Measurements from ENCODE around the gene ZFAND5. TPM values are rescaled to one million over a fixed set of nuclear protein-coding genes. Genes with fewer than 3 reads are reported as not detected.

The ZFAND5 gene
- polyA plus RNA-seq (ENCODE audit: insufficient read length in 10 of 10): 100 to 1,000 TPM; 123 to 168 (median 148) TPM
- long read RNA-seq, donor 1, transcript ZFAND5-205 (7 exons, 2,785 nt): major isoform, 13 of 25 reads
- long read RNA-seq, donor 1, partial matches to known transcripts: 5 of 25 reads
- long read RNA-seq, donor 1, other reads (novel, unspliced or antisense): 0 of 25 reads
- long read RNA-seq, donor 2, transcript ZFAND5-205 (7 exons, 2,785 nt): minor isoform, 8 of 18 reads
- long read RNA-seq, donor 2, transcript ZFAND5-204 (6 exons, 2,686 nt): major isoform, 10 of 18 reads
- long read RNA-seq, donor 2, partial matches to known transcripts: 0 of 18 reads
- long read RNA-seq, donor 2, other reads (novel, unspliced or antisense): 0 of 18 reads
- long read RNA-seq, donor 3: 0 reads
- long read RNA-seq, donor 4, transcript ZFAND5-205 (7 exons, 2,785 nt): major isoform, 10 of 14 reads
- long read RNA-seq, donor 4, partial matches to known transcripts: 0 of 14 reads
- long read RNA-seq, donor 4, other reads (novel, unspliced or antisense): 0 of 14 reads
- long read RNA-seq, donor 5, transcript ZFAND5-204 (6 exons, 2,686 nt): minor isoform, 8 of 39 reads
- long read RNA-seq, donor 5, transcript ZFAND5-205 (7 exons, 2,785 nt): major isoform, 19 of 39 reads
- long read RNA-seq, donor 5, partial matches to known transcripts: 8 of 39 reads
- long read RNA-seq, donor 5, other reads (novel, unspliced or antisense): 0 of 39 reads
- long read RNA-seq, donor 6, transcript ZFAND5-205 (7 exons, 2,785 nt): major isoform, 9 of 21 reads
- long read RNA-seq, donor 6, transcript ZFAND5-204 (6 exons, 2,686 nt): minor isoform, 7 of 21 reads
- long read RNA-seq, donor 6, partial matches to known transcripts: 0 of 21 reads
- long read RNA-seq, donor 6, other reads (novel, unspliced or antisense): 0 of 21 reads
- long read RNA-seq, donor 7, transcript ZFAND5-205 (7 exons, 2,785 nt): major isoform, 9 of 17 reads
- long read RNA-seq, donor 7, transcript ZFAND5-206 (4 exons, 553 nt): minor isoform, 5 of 17 reads
- long read RNA-seq, donor 7, partial matches to known transcripts: 0 of 17 reads
- long read RNA-seq, donor 7, other reads (novel, unspliced or antisense): 0 of 17 reads
- long read RNA-seq, donor 8, transcript ZFAND5-204 (6 exons, 2,686 nt): major isoform, 12 of 19 reads
- long read RNA-seq, donor 8, partial matches to known transcripts: 0 of 19 reads
- long read RNA-seq, donor 8, other reads (novel, unspliced or antisense): 0 of 19 reads
- long read RNA-seq, donor 9, partial matches to known transcripts: 0 of 3 reads
- long read RNA-seq, donor 9, other reads (novel, unspliced or antisense): 0 of 3 reads

- peak; percentile 96 to 99 (median 99) for DNase-seq
Observed at GRCh38 chr9:72364679-72365524, at the start of gene ZFAND5. Gene ZFAND5 (minus strand): TSS chr9:72365208. CDS start chr9:72360778, 4,430 bp downstream.

DNA sequence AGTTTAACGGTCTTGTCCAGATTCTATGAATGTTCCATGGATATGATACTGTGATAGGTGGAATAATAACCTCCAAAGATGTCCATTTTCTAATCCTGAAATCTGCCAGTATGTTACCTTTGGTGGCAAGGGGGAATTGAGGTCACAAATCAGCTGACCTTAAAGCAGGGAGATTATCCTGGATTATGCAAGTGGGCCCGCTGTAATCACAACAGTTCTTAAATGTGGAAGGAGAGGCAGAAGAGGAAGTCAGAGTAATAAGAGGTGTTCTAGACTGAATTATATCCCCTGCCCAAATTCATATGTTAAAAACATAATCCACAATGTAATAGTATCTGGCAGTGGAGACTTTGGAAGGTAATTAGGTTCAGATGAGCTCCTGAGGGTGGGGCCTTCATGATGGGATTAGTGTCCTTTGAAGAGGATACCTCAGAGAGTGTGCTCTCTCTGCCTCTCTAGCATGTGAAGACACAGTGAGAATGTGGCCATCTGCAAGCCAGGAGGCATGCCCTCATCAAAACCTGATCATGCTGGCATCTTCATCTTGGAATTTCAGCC is 47.6 kb upstream of the ZFAND5 start:
- no peak for DNase-seq

GRCh38 chr9:72410214-72410613 is 45.2 kb upstream of the ZFAND5 start:
- no peak for DNase-seq

- DNase-seq: no peak
Observed at GRCh38 chr9:72407114-72407513, 42.1 kb upstream of the ZFAND5 start.

DNA sequence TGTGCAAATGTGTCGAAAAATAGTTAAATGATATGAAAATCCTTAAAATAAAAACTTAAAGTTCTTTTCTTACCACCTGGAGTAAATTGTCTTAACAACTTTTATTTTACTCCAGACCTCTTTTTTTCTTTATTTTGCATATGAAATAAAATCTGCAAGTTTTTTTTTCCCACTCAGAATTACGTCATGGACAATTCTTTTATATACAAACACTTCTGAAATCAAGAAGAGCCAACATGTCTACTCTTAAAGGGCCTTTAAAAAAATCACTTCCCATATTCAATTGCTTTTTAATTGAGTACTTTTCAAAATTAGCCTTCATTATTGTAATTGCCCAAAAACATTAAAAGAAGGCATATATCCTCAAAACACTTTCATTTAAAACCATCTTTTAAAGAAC is 37.7 kb upstream of the ZFAND5 start:
- no peak for DNase-seq

DNA sequence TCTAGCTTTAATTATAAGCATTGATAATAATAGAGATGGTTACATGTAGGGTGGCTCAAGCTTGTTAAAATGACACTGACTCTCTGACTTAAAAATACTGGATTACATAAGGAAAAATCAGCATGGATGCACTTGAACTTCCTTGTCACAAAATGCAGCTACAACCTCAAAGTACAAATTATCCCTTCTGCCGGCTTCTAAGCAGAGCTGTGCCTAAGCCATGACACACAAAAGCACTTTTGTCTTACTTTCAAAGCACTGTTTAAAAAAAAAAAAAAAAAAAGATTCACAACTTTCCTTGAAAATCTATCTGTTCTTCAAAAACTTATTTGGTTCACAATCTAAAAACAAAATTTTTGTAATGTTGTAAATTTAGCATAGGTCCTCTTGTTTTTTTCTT is 36.4 kb upstream of the ZFAND5 start:
- DNase-seq: no peak

DNA sequence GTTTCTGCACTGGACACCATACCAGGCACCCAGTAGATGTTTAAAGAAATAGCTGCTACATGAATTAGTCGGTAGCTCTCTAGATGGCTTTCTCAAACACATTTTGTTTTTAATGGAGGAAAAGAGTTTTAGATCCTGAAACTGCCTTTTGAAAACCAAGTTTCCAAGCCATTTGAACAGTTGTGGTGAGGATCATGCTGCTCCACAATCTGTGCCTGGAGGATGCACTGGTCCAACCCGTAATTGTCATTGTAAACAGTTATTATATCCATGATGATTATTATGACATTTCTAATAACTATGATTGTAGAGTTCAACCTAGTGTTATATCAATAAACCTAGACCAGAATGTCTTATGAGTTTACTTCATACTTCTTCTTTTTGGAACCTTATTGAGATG is 35.9 kb upstream of the ZFAND5 start:
- no peak for DNase-seq

- no peak for DNase-seq
Observed at GRCh38 chr9:72399391-72399790, 34.4 kb upstream of the ZFAND5 start.

DNA sequence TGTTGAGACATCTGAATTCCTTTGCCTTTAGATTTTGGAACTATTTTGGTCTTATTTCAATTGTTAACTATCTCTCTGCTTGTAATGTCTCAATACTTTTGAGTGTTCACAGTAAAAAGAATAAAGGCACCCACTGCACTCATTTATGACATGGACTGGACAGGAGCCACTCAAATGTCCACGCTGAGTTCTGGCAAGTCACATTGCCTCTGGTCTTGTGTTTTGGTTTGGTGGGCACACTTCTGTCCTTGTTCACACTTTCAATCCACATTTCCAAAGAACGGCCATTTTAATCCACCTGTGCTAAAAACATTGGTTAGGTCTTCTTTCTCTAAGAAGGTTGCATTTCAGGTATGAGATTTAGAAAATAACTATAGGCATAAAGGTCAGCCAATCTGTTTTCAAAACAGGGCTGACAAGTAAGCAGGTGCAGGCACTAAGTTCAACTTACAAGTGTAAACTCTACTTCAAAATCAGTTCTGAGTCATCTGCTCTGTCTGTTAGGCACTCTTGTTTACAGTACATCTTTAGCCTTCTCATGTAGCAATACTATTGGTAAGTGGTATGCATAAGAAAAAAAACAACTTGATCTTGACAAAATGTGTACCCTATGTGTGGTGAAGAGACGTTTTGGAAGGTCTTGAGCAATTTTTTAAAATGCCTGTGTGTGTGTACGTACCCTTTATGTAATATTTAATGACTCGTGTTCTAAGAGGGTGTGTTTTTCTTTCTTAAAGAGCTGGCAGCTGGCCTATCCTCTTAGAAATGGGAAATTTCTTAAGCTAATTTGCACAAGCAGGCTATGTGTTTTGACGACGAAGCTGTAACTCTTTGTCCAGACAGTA is 31.5 kb upstream of the ZFAND5 start:
- DNase-seq: no peak

GRCh38 chr9:72394066-72394465 is 29.1 kb upstream of the ZFAND5 start:
- DNase-seq: no peak

DNA sequence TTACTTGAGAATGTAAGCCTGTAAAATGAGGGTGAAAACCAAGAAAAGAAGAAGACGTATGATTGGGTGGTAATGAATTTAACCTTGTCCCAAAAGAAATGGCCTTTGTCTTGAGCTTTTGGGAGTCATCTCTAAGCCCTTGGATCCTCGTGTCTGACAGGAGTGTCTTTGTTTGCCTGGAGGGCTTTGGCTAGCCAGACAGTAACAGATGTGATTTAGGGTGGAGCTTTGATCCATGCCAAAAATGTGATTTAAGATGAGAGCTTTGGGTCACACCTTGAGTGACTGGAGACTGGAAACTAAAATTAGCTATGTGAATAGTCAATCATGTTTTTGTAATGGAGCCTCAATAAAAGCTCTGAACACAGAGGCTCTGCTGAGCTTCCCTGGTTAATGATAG is 25.9 kb upstream of the ZFAND5 start:
- no peak for DNase-seq

DNA sequence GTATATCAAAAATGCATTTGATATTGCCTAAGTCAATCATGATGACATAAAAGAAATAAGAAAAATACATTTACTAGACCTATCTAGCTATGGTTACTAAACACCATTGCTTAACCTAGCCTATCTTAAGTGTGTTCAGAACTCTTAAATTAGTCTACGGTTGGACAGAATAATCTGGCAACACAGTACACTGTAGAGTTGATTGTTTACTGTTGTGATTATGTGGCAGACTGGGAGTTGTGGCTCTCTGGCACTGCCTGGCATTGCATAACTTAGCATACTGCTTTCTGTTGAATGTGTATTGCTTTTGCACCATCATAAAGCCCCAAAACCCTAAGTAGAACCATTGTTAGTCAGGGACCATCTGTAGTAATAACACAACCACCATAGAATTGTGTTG is 21.2 kb upstream of the ZFAND5 start:
- no peak for DNase-seq

DNA sequence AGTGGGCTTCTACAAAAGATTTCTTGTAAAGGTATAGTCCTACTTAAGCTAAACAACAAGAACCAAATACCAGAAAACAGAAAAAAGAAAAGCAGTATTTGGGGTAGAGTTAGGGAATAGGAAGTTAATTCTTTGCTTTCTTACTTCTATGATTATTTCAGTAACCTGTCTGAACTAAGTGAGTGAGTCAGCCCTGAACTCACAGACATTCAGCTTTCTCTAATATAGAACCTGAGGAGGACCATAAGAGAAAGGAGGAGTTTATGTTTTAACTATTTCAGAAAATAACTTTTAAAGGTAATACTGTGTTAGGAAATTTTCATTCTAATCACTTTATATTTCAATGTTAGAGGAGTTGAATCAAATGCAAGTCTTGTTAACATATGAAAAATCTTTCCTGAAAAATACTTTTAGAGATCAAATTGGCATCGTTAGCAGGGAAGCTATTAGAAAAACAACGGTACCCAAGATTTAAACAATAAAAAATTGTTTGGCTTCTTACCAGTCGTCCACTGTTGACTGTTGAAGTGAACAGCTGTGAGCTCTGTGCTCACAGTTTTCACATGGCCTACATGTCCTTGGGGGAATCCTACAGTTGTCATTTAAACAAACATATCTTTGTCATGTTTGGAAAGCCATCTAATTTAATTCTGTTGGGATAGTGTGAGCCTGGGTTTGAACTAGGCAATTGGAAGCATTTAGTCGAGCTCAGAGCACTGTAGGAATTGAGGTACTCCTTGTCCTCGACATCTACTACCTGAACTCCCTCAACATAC is 19.9 kb upstream of the ZFAND5 start:
- DNase-seq: peak; percentile 18 to 56 (median 32)

DNA sequence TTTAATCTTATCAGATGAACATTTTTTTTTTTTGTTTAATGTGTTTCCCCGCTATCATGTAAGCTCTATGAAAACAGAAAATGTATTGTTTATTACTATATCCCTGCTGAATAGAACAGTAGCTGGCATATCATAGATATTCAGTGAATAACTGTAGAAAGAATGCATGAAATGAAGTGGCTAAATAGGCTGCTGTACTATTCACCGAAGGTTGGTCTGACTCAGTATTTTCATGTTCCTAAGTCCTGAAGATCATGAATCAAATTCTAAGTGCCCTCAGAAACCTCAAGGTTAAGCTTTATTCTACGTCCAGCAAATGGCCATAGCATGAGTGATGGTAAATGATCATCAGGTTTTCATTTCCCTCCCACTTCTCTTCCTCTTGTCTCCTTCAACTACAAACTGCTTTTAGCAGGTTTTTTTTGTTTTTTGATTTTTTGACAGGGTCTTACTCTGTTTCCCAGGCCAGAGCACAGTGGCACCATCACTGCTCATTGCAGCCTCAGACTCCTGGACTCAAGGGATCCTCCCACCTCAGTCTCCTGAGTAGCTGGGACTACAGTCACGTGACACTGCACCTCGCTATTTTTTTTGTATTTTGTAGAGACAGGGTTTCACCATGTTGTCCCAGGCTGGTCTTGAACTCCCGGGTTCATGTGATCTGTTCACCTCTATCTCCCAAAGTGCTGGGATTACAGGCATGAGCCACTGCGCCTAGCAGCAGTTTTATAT is 19.1 kb upstream of the ZFAND5 start:
- DNase-seq: peak in 1 of 3 donors; percentile 67

DNA sequence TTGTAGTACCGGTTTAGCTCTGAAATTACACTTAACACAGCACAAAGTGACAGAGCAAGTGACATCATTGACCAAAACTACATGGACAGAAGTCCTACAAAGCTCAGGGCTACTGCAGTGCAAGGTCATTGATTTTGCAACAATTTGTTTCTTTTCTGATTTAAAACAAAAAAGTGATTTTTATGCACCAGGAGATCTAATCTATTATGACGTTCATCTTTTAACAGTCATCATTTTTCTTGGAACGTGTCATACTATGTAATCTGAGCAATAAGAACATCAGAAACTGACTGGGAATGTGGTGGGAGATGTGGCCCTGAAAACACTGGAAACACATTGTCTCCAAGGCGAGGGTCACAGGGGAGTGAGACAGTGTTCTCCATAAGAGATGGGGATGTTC is 17.4 kb upstream of the ZFAND5 start:
- DNase-seq: no peak

DNA sequence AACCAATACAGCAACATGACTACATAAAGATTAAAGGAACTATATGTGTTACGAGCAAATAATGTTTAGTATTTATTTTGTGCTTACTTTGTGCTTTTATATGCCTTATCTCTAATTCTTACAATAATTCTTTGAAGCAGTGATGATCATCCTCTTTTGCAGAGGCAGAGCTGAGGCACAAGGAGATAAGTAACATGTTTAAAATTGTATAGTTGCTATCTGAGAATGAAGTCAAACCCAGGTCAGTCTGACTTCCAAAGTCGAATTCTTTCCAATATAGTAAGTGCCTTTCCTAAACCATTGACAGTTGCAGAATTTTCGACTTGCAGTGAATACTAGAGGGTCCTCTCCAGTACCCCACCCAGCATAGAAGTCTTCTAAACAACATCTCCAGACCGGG is 12.0 kb upstream of the ZFAND5 start:
- DNase-seq: no peak

DNA sequence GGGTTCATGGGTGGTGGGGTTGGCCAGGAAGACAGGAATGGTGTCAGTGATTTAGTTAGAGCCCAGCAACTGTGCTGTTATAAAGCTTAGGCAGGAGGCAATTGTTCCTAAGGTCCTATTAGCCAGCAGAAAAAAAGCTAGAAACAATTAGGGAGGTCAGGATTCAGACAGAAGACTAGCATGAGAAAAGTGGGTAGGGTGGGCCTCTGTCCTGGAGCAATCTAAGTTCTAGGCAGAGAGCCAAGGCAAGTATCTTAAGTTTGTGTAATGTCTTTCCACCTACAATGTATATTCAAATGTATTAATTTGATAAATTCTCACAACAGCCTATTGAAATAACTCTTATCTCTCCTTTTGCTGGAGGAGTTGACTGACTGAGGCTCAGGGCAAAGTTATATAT is 6.1 kb upstream of the ZFAND5 start:
- DNase-seq: no peak

Data from muscle of back (tissue), 13 donors.